B cell (primary cell): ENCODE measurements around the gene RBM43. TPM values are rescaled to one million over a fixed set of nuclear protein-coding genes. Genes with fewer than 3 reads are reported as not detected.

ENCODE experiments used
- ATAC-seq: fragments of 200-7000 bp; cut with Tn5 transposase; one replicate; pipeline ENCODE4 v1.10.0; 2021; ENCODE audit warnings: low read depth, mild to moderate bottlenecking, moderate number of reproducible peaks, moderate library complexity
- CTCF ChIA-PET: fragments of 350-600 bp; sonication (Branson Sonifier 250); formaldehyde crosslinking; loops from one replicate; lab custom pipeline; 2021; ENCODE audit warnings: antibody characterized with exemption, inconsistent platforms; lab: Charles Lee
- POLR2A ChIA-PET: fragments of 350-600 bp; sonication (Branson Sonifier 250); formaldehyde crosslinking; loops from one replicate; lab custom pipeline; 2021; ENCODE audit warnings: antibody characterized with exemption; lab: Charles Lee
- DNase-seq: peaks from one replicate; pipeline ENCODE4 v3.0.0; 2013
- H2AFZ ChIP-seq: 2 replicates; pipeline ENCODE4 v1.6.1; 2012; ENCODE audit warnings: mild to moderate bottlenecking, low read depth, low read length; ENCODE audit not compliant: insufficient read depth, poor library complexity, severe bottlenecking
- H3K27ac ChIP-seq, 2 donors: 1 replicate in 1 of 2; 2 replicates in 1 of 2; pipeline ENCODE4 v1.5.1; 2012 to 2013; ENCODE audit warnings: low read length in 2 of 2, mild to moderate bottlenecking in 2 of 2, moderate library complexity in 1 of 2
- H3K27me3 ChIP-seq, 4 experiments: fragments of 200-600 bp in 1 of 4; sonication (generic) in 1 of 4; replicated peaks in 1 of 4; 1 replicate in 2 of 4; 2 replicates in 2 of 4; pipeline versions ENCODE4 v1.6.1 to v1.7.0; 2013 to 2016; ENCODE audit warnings: low read length in 3 of 4, mild to moderate bottlenecking in 2 of 4, mixed read lengths in 1 of 4, moderate library complexity in 1 of 4; ENCODE audit not compliant: insufficient read depth in 4 of 4, control insufficient read depth in 3 of 4; ENCODE audit errors: control extremely low read depth in 1 of 4
- H3K36me3 ChIP-seq, 2 experiments: replicated peaks in 1 of 2; 1 replicate in 1 of 2; 2 replicates in 1 of 2; pipeline versions ENCODE4 v1.6.1 to v1.7.1; 2013; ENCODE audit warnings: low read length in 1 of 2; ENCODE audit not compliant: insufficient read depth in 2 of 2, control insufficient read depth in 1 of 2; ENCODE audit errors: control extremely low read depth in 1 of 2, extremely low read depth in 1 of 2
- H3K4me1 ChIP-seq, 2 donors: fragments of 200-600 bp in 1 of 2; sonication (generic) in 1 of 2; 1 replicate in 1 of 2; 2 replicates in 1 of 2; pipeline versions ENCODE4 v1.5.1 to v1.6.1; 2013 to 2017; ENCODE audit warnings: low read length in 2 of 2; ENCODE audit not compliant: control insufficient read depth in 2 of 2, insufficient read depth in 2 of 2
- H3K4me2 ChIP-seq: replicated peaks from 2 replicates; pipeline ENCODE3; 2012; ENCODE audit warnings: mild to moderate bottlenecking, low read depth, low read length; ENCODE audit not compliant: poor library complexity, severe bottlenecking
- H3K4me3 ChIP-seq, 5 experiments: fragments of 200-600 bp in 1 of 5; sonication (generic) in 1 of 5; 1 replicate in 3 of 5; 2 replicates in 2 of 5; pipeline versions ENCODE4 v1.5.1 to v1.7.0; 2011 to 2016; ENCODE audit warnings: low read length in 4 of 5, mild to moderate bottlenecking in 4 of 5, low read depth in 2 of 5, control low read depth in 1 of 5, moderate library complexity in 1 of 5; ENCODE audit not compliant: insufficient read depth in 1 of 5; ENCODE audit errors: control extremely low read depth in 1 of 5, extremely low read depth in 1 of 5
- H3K79me2 ChIP-seq: fragments of 200-600 bp; sonication (generic); one replicate; pipeline ENCODE4 v1.6.0; 2016; ENCODE audit warnings: low read length; ENCODE audit not compliant: control insufficient read depth, insufficient read depth
- H3K9ac ChIP-seq: fragments of 200-600 bp; sonication (generic); 2 replicates; pipeline ENCODE4 v1.6.1; 2017; ENCODE audit warnings: mild to moderate bottlenecking, low read length, moderate library complexity
- H3K9me3 ChIP-seq, 3 donors: one replicate each; pipeline versions ENCODE4 v1.6.1 to v1.7.1; 2013; ENCODE audit warnings: low read length in 2 of 3; ENCODE audit not compliant: control insufficient read depth in 2 of 3, insufficient read depth in 1 of 3; ENCODE audit errors: control extremely low read depth in 1 of 3
- H4K20me1 ChIP-seq: 2 replicates; pipeline ENCODE4 v1.6.0; 2012; ENCODE audit warnings: mild to moderate bottlenecking, low read length; ENCODE audit not compliant: insufficient read depth, control insufficient read depth, poor library complexity, severe bottlenecking
- H3K27ac Mint-ChIP-seq: one replicate; pipeline ENCODE4 v1.8.0; 2021; ENCODE audit warnings: mixed read lengths
- H3K27me3 Mint-ChIP-seq: one replicate; pipeline ENCODE4 v1.8.0; 2021; ENCODE audit warnings: mixed read lengths
- H3K4me1 Mint-ChIP-seq: one replicate; pipeline ENCODE4 v1.8.0; 2021; ENCODE audit warnings: mixed read lengths
- H3K4me3 Mint-ChIP-seq: one replicate; pipeline ENCODE4 v1.8.0; 2021; ENCODE audit warnings: mixed read lengths
- H3K9me3 Mint-ChIP-seq: one replicate; pipeline ENCODE4 v1.8.0; 2022; ENCODE audit warnings: mixed read lengths; ENCODE audit not compliant: insufficient read depth
- EZH2 ChIP-seq: IDR thresholded peaks from 2 replicates; pipeline ENCODE4 v1.6.1; 2012; ENCODE audit warnings: borderline replicate concordance, low read depth, mild to moderate bottlenecking, moderate library complexity, low read length; ENCODE audit not compliant: insufficient read depth, poor library complexity, severe bottlenecking
- WGBS: methylation state at CpG from one replicate; pipeline ENCODE4 v1.1.5; 2013; ENCODE audit warnings: missing lambda C conversion rate; ENCODE audit not compliant: insufficient coverage; 5-methylcytosine and 5-hydroxymethylcytosine counted together
- intact Hi-C: fragments of 100-400 bp; cut with micrococcal nuclease; formaldehyde crosslinking; loops from one replicate; pipeline ENCODE4 v1.10.0; 2022
- polyA plus RNA-seq: library from polyadenylated mRNA; depleted of rRNA; stranded (reverse); fragments of >200 nt; gene quantifications from 2 replicates; pipeline ENCODE4 v1.2.3, GENCODE V29; 2012
- total RNA-seq, 2 donors: library from RNA; stranded (reverse); fragments of 120-200 nt in 1 of 2; gene quantifications; 1 replicate in 1 of 2; 2 replicates in 1 of 2; pipeline versions ENCODE4 v1.2.3 to v1.2.4, GENCODE V29; 2013 to 2022
- TF ChIP-seq, protein P1 (sequence below): fragments of 200-600 bp; IDR thresholded peaks from one replicate; pipeline ENCODE4 v1.8.0; 2022; ENCODE audit warnings: antibody characterized with exemption, mild to moderate bottlenecking

Gene RBM43
- total and polyA plus RNA-seq, 2 donors (not counting 1 experiment from before 2014, with no cell fraction given) = 4.8 to 8.4 TPM

DNA sequence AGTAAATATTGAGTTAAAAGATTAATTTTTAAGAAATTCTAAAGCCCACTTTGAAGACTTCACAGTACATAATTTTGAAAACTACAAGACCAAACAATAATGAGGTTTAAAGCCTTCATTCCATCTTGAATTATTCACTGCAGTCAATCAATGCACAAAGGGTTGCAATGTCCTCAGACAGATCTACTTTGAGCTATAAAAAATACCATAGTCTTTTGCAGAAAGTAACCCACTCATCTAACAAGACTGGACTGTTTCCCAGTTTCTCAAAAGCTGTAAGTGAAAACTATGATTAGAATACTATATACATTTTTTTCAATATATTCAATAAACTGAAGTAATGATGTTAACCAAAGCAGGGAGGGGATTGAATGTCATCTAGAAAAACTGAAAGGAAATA lies 10.2 kb upstream of the RBM43 start:
- no peaks in the 10 kb centered on the region for H3K4me1 ChIP-seq
- H3K4me2 ChIP-seq = no peak overlapping the region
- no peak overlapping the region for H3K27ac Mint-ChIP-seq
- TF ChIP-seq, protein P1, sequence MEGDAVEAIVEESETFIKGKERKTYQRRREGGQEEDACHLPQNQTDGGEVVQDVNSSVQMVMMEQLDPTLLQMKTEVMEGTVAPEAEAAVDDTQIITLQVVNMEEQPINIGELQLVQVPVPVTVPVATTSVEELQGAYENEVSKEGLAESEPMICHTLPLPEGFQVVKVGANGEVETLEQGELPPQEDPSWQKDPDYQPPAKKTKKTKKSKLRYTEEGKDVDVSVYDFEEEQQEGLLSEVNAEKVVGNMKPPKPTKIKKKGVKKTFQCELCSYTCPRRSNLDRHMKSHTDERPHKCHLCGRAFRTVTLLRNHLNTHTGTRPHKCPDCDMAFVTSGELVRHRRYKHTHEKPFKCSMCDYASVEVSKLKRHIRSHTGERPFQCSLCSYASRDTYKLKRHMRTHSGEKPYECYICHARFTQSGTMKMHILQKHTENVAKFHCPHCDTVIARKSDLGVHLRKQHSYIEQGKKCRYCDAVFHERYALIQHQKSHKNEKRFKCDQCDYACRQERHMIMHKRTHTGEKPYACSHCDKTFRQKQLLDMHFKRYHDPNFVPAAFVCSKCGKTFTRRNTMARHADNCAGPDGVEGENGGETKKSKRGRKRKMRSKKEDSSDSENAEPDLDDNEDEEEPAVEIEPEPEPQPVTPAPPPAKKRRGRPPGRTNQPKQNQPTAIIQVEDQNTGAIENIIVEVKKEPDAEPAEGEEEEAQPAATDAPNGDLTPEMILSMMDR = no peak
- no peak for TF ChIP-seq EZH2
- H3K9me3 Mint-ChIP-seq = no peaks in the 10 kb centered on the region
- no peak overlapping the region for H3K27ac ChIP-seq
- peaks cover 2% of the 10 kb centered on the region for H3K4me1 Mint-ChIP-seq
- no peaks in the 10 kb centered on the region for H3K9me3 ChIP-seq
- H3K4me3 Mint-ChIP-seq = no peak overlapping the region
- no peaks in the 10 kb centered on the region for H3K79me2 ChIP-seq
- H3K4me3 ChIP-seq = no peak overlapping the region
- H3K36me3 ChIP-seq = peaks cover 13 to 57% of the 10 kb centered on the region in 2 experiments
- H2AFZ ChIP-seq = no peak overlapping the region
- no peaks in the 10 kb centered on the region for H4K20me1 ChIP-seq
- CTCF ChIA-PET = no interaction called here
- intact Hi-C loops = no loop called here
- no peak overlapping the region for H3K9ac ChIP-seq
- H3K27me3 Mint-ChIP-seq = no peaks in the 10 kb centered on the region
- no peak for DNase-seq
- no peaks in the 10 kb centered on the region for H3K27me3 ChIP-seq
- no peak for ATAC-seq
- POLR2A ChIA-PET = no interaction called here

DNA sequence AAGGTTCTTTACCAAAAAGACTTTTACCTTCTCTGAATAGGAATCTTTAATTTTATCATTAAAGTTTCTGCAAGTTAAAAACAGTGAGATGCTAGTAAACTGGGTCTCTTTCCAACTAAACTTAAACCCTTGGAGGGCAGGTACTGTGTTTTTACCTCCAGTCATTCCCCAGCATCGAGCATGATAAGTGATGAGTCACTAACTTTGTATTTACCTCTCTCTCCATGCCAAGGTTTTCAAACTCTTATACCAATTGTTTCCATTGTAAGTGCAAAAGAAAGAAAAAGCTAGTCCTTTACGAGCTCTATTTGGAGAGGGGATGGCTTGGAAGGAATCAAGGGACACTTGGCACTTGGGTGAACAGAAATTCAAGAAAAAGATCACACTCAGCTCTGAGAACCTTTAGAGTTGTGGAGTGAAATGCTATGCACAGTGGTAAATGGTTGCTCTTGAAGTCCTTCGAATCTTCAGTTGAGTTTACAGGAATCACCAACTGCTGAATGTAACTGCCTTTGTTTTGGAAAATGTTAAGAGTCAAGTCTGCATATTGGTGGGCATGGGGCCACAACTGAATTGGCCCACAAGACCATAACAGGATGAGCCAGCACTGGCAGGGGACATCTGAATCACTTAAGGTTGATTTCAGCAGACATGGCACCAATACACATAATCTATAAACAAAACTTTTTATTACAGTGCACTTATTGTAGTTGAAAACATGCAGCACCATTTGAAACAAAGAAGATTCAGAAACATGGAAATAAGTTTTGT lies 8.3 kb upstream of the RBM43 start:
- no peak for ATAC-seq
- no peak overlapping the region for H3K4me3 Mint-ChIP-seq
- no peaks in the 10 kb centered on the region for H3K9me3 ChIP-seq
- no peak overlapping the region for H3K9ac ChIP-seq
- no peaks in the 10 kb centered on the region for H3K27me3 Mint-ChIP-seq
- CTCF ChIA-PET = no interaction called here
- peaks cover 13 to 39% of the 10 kb centered on the region in 2 experiments for H3K36me3 ChIP-seq
- intact Hi-C loops = loop anchor here (10.0 kb wide), 2 partner anchors 365 to 905 kb away; partner anchors contain the start of gene STAM2
- H3K9me3 Mint-ChIP-seq = no peaks in the 10 kb centered on the region
- H4K20me1 ChIP-seq = no peaks in the 10 kb centered on the region
- H3K27me3 ChIP-seq = no peaks in the 10 kb centered on the region
- no peaks in the 10 kb centered on the region for H3K4me1 ChIP-seq
- no peaks in the 10 kb centered on the region for H3K79me2 ChIP-seq
- H3K4me2 ChIP-seq = no peak overlapping the region
- DNase-seq = no peak
- peaks cover 6% of the 10 kb centered on the region for H3K4me1 Mint-ChIP-seq
- no peak overlapping the region for H3K27ac ChIP-seq
- no peak overlapping the region for H2AFZ ChIP-seq
- no peak overlapping the region for H3K4me3 ChIP-seq
- no peak for TF ChIP-seq EZH2
- TF ChIP-seq, protein P1 = no peak
- POLR2A ChIA-PET = no interaction called here
- no peak overlapping the region for H3K27ac Mint-ChIP-seq
- WGBS = 100% methylated on average over 2 of the region's 3 CpGs
